ENCODE results near the gene C2orf81. TPM values are rescaled to one million over a fixed set of nuclear protein-coding genes. Genes with fewer than 3 reads are reported as not detected.

Gene C2orf81
- total RNA-seq, 1 donor from 2014 or later, result 0.52 TPM

GRCh38 chr2:74414881-74415761 lies 6.3 kb downstream of the C2orf81 start:
- Histone ChIP-seq H3K9me3 (ENCODE audit: control insufficient read depth in 3 of 3, low read length in 3 of 3) (no peaks in the 10 kb centered on the region), H3K27me3 (ENCODE audit: control insufficient read depth in 3 of 3, insufficient read depth in 3 of 3, low read length in 3 of 3) (peaks cover 15 to 30% (median 25%) of the 10 kb centered on the region in 3 donors), H3K9ac (ENCODE audit: low read depth in 1 of 3, low read length in 3 of 3) (peak overlapping the region; percentile 33 to 75 (median 40)), H3K36me3 (ENCODE audit: control insufficient read depth in 3 of 3, insufficient read depth in 3 of 3, low read length in 3 of 3) (no peaks in the 10 kb centered on the region), H3K4me3 (ENCODE audit: low read length in 3 of 3) (peak overlapping the region; percentile 52 to 75 (median 74)), H3K4me1 (ENCODE audit: control insufficient read depth in 3 of 3, insufficient read depth in 3 of 3, low read length in 3 of 3) (peaks cover 16 to 30% (median 22%) of the 10 kb centered on the region in 3 donors), H3K27ac (ENCODE audit: low read depth, low read length) (peak overlapping the region; percentile 28)

GRCh38 chr2:74414441-74414840 lies 7.0 kb downstream of the C2orf81 start:
- peaks cover 15 to 30% (median 25%) of the 10 kb centered on the region in 3 donors for H3K27me3 ChIP-seq (ENCODE audit: control insufficient read depth in 3 of 3, insufficient read depth in 3 of 3, low read length in 3 of 3)
- H3K36me3 ChIP-seq (ENCODE audit: control insufficient read depth in 3 of 3, insufficient read depth in 3 of 3, low read length in 3 of 3), result no peaks in the 10 kb centered on the region
- peak overlapping the region; percentile 33 to 75 (median 40) for H3K9ac ChIP-seq (ENCODE audit: low read depth in 1 of 3, low read length in 3 of 3)
- peak overlapping the region; percentile 52 to 75 (median 74) for H3K4me3 ChIP-seq (ENCODE audit: low read length in 3 of 3)
- no peaks in the 10 kb centered on the region for H3K9me3 ChIP-seq (ENCODE audit: control insufficient read depth in 3 of 3, low read length in 3 of 3)
- H3K4me1 ChIP-seq (ENCODE audit: control insufficient read depth in 3 of 3, insufficient read depth in 3 of 3, low read length in 3 of 3), result peaks cover 16 to 30% (median 22%) of the 10 kb centered on the region in 3 donors
- no peak overlapping the region for H3K27ac ChIP-seq (ENCODE audit: low read depth, low read length)

- peaks cover 16 to 27% (median 20%) of the 10 kb centered on the region in 3 donors for H3K4me1 ChIP-seq (ENCODE audit: control insufficient read depth in 3 of 3, insufficient read depth in 3 of 3, low read length in 3 of 3)
- no peak overlapping the region for H3K4me3 ChIP-seq (ENCODE audit: low read length in 3 of 3)
- no peaks in the 10 kb centered on the region for H3K9me3 ChIP-seq (ENCODE audit: control insufficient read depth in 3 of 3, low read length in 3 of 3)
- peaks cover 15 to 35% (median 25%) of the 10 kb centered on the region in 3 donors for H3K27me3 ChIP-seq (ENCODE audit: control insufficient read depth in 3 of 3, insufficient read depth in 3 of 3, low read length in 3 of 3)
- H3K36me3 ChIP-seq (ENCODE audit: control insufficient read depth in 3 of 3, insufficient read depth in 3 of 3, low read length in 3 of 3), result no peaks in the 10 kb centered on the region
- H3K27ac ChIP-seq (ENCODE audit: low read depth, low read length), result no peak overlapping the region
- no peak overlapping the region for H3K9ac ChIP-seq (ENCODE audit: low read depth in 1 of 3, low read length in 3 of 3)
Measured at GRCh38 chr2:74413001-74413698, 8.3 kb downstream of the C2orf81 start.

GRCh38 chr2:74407682-74408081 lies 13.7 kb downstream of the C2orf81 start:
- H3K4me3 ChIP-seq (ENCODE audit: low read length in 3 of 3), result no peak overlapping the region
- no peaks in the 10 kb centered on the region for H3K36me3 ChIP-seq (ENCODE audit: control insufficient read depth in 3 of 3, insufficient read depth in 3 of 3, low read length in 3 of 3)
- H3K9me3 ChIP-seq (ENCODE audit: control insufficient read depth in 3 of 3, low read length in 3 of 3), result no peaks in the 10 kb centered on the region
- H3K9ac ChIP-seq (ENCODE audit: low read depth in 1 of 3, low read length in 3 of 3), result no peak overlapping the region
- no peaks in the 10 kb centered on the region for H3K4me1 ChIP-seq (ENCODE audit: control insufficient read depth in 3 of 3, insufficient read depth in 3 of 3, low read length in 3 of 3)
- peaks cover 0 to 5% (median 0%) of the 10 kb centered on the region in 3 donors for H3K27me3 ChIP-seq (ENCODE audit: control insufficient read depth in 3 of 3, insufficient read depth in 3 of 3, low read length in 3 of 3)
- no peak overlapping the region for H3K27ac ChIP-seq (ENCODE audit: low read depth, low read length)

GRCh38 chr2:74406035-74406434 lies 15.4 kb downstream of the C2orf81 start:
- H3K27ac ChIP-seq (ENCODE audit: low read depth, low read length), result no peak overlapping the region
- no peaks in the 10 kb centered on the region for H3K4me1 ChIP-seq (ENCODE audit: control insufficient read depth in 3 of 3, insufficient read depth in 3 of 3, low read length in 3 of 3)
- H3K9ac ChIP-seq (ENCODE audit: low read depth in 1 of 3, low read length in 3 of 3), result no peak overlapping the region
- peaks cover 0 to 5% (median 0%) of the 10 kb centered on the region in 3 donors for H3K27me3 ChIP-seq (ENCODE audit: control insufficient read depth in 3 of 3, insufficient read depth in 3 of 3, low read length in 3 of 3)
- no peak overlapping the region for H3K4me3 ChIP-seq (ENCODE audit: low read length in 3 of 3)
- no peaks in the 10 kb centered on the region for H3K9me3 ChIP-seq (ENCODE audit: control insufficient read depth in 3 of 3, low read length in 3 of 3)
- no peaks in the 10 kb centered on the region for H3K36me3 ChIP-seq (ENCODE audit: control insufficient read depth in 3 of 3, insufficient read depth in 3 of 3, low read length in 3 of 3)

- H3K4me1 ChIP-seq (ENCODE audit: control insufficient read depth in 3 of 3, insufficient read depth in 3 of 3, low read length in 3 of 3), result no peaks in the 10 kb centered on the region
- H3K9me3 ChIP-seq (ENCODE audit: control insufficient read depth in 3 of 3, low read length in 3 of 3), result no peaks in the 10 kb centered on the region
- H3K27ac ChIP-seq (ENCODE audit: low read depth, low read length), result no peak overlapping the region
- H3K36me3 ChIP-seq (ENCODE audit: control insufficient read depth in 3 of 3, insufficient read depth in 3 of 3, low read length in 3 of 3), result no peaks in the 10 kb centered on the region
- no peaks in the 10 kb centered on the region for H3K27me3 ChIP-seq (ENCODE audit: control insufficient read depth in 3 of 3, insufficient read depth in 3 of 3, low read length in 3 of 3)
- no peak overlapping the region for H3K4me3 ChIP-seq (ENCODE audit: low read length in 3 of 3)
- no peak overlapping the region for H3K9ac ChIP-seq (ENCODE audit: low read depth in 1 of 3, low read length in 3 of 3)
Measured at GRCh38 chr2:74401891-74402290, 19.5 kb downstream of the C2orf81 start.

- Histone ChIP-seq H3K9ac (ENCODE audit: low read depth in 1 of 3, low read length in 3 of 3) (no peak overlapping the region), H3K4me1 (ENCODE audit: control insufficient read depth in 3 of 3, insufficient read depth in 3 of 3, low read length in 3 of 3) (no peaks in the 10 kb centered on the region)
Measured at GRCh38 chr2:74399785-74400184, 21.6 kb downstream of the C2orf81 start.

GRCh38 chr2:74396149-74396548 lies 25.3 kb downstream of the C2orf81 start:
- Histone ChIP-seq H3K9me3 (ENCODE audit: control insufficient read depth in 3 of 3, low read length in 3 of 3) (no peaks in the 10 kb centered on the region), H3K27ac (ENCODE audit: low read depth, low read length) (no peak overlapping the region), H3K4me3 (ENCODE audit: low read length in 3 of 3) (no peak overlapping the region), H3K9ac (ENCODE audit: low read depth in 1 of 3, low read length in 3 of 3) (no peak overlapping the region), H3K27me3 (ENCODE audit: control insufficient read depth in 3 of 3, insufficient read depth in 3 of 3, low read length in 3 of 3) (no peaks in the 10 kb centered on the region), H3K4me1 (ENCODE audit: control insufficient read depth in 3 of 3, insufficient read depth in 3 of 3, low read length in 3 of 3) (peaks cover under 1 to 5% (median under 1%) of the 10 kb centered on the region in 3 donors), H3K36me3 (ENCODE audit: control insufficient read depth in 3 of 3, insufficient read depth in 3 of 3, low read length in 3 of 3) (no peaks in the 10 kb centered on the region)

More at GRCh38 chr2:74399785-74400184, 21.6 kb downstream of the C2orf81 start:
- Histone ChIP-seq H3K27me3 (ENCODE audit: control insufficient read depth in 3 of 3, insufficient read depth in 3 of 3, low read length in 3 of 3) (no peaks in the 10 kb centered on the region), H3K9me3 (ENCODE audit: control insufficient read depth in 3 of 3, low read length in 3 of 3) (no peaks in the 10 kb centered on the region), H3K27ac (ENCODE audit: low read depth, low read length) (no peak overlapping the region), H3K4me3 (ENCODE audit: low read length in 3 of 3) (no peak overlapping the region), H3K36me3 (ENCODE audit: control insufficient read depth in 3 of 3, insufficient read depth in 3 of 3, low read length in 3 of 3) (no peaks in the 10 kb centered on the region)

- Histone ChIP-seq H3K4me1 (ENCODE audit: control insufficient read depth in 3 of 3, insufficient read depth in 3 of 3, low read length in 3 of 3) (peaks cover 18 to 31% (median 25%) of the 10 kb centered on the region in 3 donors), H3K4me3 (ENCODE audit: low read length in 3 of 3) (no peak overlapping the region)
Measured at GRCh38 chr2:74393525-74393924, 27.9 kb downstream of the C2orf81 start.

GRCh38 chr2:74392449-74392743 lies 29.0 kb downstream of the C2orf81 start:
- H3K27me3 ChIP-seq (ENCODE audit: control insufficient read depth in 3 of 3, insufficient read depth in 3 of 3, low read length in 3 of 3), result no peaks in the 10 kb centered on the region
- peak overlapping the region; percentile 80 to 97 (median 81) for H3K4me3 ChIP-seq (ENCODE audit: low read length in 3 of 3)
- peak overlapping the region; percentile 80 to 93 (median 88) for H3K9ac ChIP-seq (ENCODE audit: low read depth in 1 of 3, low read length in 3 of 3)
- peaks cover 25 to 36% (median 34%) of the 10 kb centered on the region in 3 donors for H3K4me1 ChIP-seq (ENCODE audit: control insufficient read depth in 3 of 3, insufficient read depth in 3 of 3, low read length in 3 of 3)
- no peaks in the 10 kb centered on the region for H3K36me3 ChIP-seq (ENCODE audit: control insufficient read depth in 3 of 3, insufficient read depth in 3 of 3, low read length in 3 of 3)
- H3K27ac ChIP-seq (ENCODE audit: low read depth, low read length), result no peak overlapping the region
- no peaks in the 10 kb centered on the region for H3K9me3 ChIP-seq (ENCODE audit: control insufficient read depth in 3 of 3, low read length in 3 of 3)

More at GRCh38 chr2:74393525-74393924, 27.9 kb downstream of the C2orf81 start:
- Histone ChIP-seq H3K9me3 (ENCODE audit: control insufficient read depth in 3 of 3, low read length in 3 of 3) (no peaks in the 10 kb centered on the region), H3K27ac (ENCODE audit: low read depth, low read length) (no peak overlapping the region), H3K36me3 (ENCODE audit: control insufficient read depth in 3 of 3, insufficient read depth in 3 of 3, low read length in 3 of 3) (no peaks in the 10 kb centered on the region), H3K9ac (ENCODE audit: low read depth in 1 of 3, low read length in 3 of 3) (no peak overlapping the region), H3K27me3 (ENCODE audit: control insufficient read depth in 3 of 3, insufficient read depth in 3 of 3, low read length in 3 of 3) (no peaks in the 10 kb centered on the region)

All from skeletal muscle tissue (tissue), 4 donors.